ENCODE data around the gene SLC25A10.
"Not testable (repeated sequence)": the region's sequence is repeated elsewhere in the genome, so short reads cannot be mapped to it uniquely, and the experiment has no call there.

The SLC25A10 gene, protein sequence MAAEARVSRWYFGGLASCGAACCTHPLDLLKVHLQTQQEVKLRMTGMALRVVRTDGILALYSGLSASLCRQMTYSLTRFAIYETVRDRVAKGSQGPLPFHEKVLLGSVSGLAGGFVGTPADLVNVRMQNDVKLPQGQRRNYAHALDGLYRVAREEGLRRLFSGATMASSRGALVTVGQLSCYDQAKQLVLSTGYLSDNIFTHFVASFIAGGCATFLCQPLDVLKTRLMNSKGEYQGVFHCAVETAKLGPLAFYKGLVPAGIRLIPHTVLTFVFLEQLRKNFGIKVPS

DNA sequence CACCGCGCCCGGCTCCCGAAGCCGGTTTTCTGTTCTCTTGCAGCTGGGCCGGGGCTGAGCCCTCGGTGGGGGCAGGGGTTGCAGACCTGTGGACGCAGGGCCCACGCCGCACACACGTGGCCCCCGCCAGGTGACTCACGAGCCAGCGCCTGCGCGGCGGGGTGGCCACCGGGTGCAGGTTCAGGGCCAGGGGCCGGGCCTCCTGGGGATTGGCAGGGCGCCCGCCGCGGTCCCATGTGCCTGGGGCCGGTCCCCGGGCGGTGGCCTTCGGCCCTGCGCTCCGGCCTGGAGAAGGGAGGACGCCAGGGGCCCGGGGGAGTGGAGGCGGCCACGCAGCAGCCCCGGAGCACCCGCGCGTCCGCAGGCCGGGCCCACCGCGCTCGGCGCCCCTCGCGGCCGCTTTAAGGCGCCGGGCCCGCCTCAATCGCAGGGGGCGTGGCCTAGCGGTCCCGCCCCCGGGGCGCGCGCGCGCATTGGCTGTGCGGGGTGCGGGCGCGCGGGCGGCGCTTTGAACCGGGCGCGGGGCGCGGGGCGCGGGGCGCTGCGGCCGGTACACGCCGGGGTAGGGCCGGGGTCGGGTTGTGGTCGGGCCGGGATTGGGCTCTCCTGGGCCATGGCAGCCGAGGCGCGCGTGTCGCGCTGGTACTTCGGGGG, at the start of gene SLC25A10:
Gene SLC25A10, plus strand, starts transcription at position 471 of the 654 bp plus-strand sequence. Its CDS starts 143 bp downstream, at position 614.
- FAIRE-seq (no peak), DNase-seq (ENCODE audit: extremely low spot score, insufficient read length, low read depth) (peak; percentile 88)

DNA sequence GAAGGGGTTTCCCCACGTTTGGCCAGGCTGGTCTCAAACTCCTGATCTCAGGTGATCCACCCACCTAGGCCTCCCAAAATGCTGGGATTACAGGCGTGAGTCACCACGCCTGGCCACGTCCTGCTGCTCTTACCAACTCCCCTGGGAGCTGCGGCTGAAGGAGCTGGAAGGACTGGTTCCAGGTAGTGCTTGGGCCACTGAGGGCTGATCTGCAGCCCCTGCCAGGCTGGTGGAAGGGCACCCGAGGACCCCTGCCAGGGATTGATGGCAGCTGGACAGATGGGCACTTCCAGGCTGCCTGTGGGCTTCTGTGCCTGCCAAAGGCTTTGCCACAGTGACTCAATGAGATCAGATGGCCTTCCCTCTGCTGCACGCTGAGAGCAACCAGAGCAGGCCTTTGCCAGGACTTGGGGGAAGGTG, 48.0 kb upstream of the SLC25A10 start:
- no peak for FAIRE-seq

DNA sequence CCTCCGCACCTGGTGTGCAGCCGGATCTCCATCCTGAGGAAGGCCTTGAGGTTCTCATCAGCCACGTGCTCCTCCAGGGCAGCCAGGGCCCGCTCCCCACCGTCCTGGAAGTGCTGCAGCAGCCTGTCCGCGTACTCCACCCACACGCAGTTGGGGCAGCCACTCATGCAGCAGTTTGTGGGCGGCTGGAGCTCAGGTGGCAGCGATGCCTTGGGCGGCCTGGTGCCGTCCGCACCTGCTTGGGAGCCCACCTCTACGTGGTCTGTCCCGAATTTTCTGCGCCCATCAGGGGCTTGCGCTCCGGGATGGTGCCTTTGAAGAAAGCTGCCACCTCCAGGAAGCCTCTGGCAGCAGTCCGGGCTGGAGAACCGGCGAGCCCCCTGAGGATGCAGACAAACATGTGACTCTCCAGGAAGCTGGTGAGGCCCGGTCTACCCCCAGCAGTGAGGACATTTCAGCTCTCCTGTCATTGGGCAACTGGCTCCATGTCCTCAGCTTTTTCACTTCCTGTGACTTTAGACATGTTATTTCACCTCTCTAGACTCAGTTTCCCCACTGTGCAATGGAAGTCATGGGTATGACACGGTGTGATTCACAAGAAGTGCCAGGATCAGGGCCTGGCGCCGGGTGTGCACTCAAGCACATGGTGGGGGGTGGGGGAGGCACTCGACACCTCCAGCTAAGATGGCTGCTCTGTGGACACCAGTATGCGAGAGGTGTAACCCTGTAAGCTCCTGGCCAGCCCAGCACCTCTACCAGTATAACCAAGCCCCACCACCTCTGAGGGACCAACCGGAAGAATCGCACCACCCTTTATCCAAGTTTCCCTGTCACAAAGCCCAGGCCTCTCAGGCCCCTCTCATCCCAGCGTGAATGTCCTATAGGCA, 46.6 kb upstream of the SLC25A10 start:
- DNase-seq (ENCODE audit: extremely low spot score, insufficient read length, low read depth) (no peak), FAIRE-seq (no peak)

More for the DNA sequence above, 48.0 kb upstream of the SLC25A10 start:
- no peak for DNase-seq (ENCODE audit: extremely low spot score, insufficient read length, low read depth)

DNA sequence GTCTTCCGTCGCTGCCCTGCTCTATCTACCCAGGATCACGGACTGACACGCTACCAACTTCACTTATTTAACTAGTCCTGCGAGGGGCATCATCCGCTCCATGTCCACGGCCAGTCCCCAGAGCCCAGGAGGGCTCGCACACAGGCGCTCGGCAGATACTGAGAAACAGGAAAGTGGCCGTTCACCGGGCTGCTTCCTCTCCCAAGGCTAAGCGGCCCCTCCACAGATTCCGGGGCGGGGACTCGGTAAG, 46.1 kb upstream of the SLC25A10 start:
- no peak for DNase-seq (ENCODE audit: extremely low spot score, insufficient read length, low read depth)
- no peak for FAIRE-seq

DNA sequence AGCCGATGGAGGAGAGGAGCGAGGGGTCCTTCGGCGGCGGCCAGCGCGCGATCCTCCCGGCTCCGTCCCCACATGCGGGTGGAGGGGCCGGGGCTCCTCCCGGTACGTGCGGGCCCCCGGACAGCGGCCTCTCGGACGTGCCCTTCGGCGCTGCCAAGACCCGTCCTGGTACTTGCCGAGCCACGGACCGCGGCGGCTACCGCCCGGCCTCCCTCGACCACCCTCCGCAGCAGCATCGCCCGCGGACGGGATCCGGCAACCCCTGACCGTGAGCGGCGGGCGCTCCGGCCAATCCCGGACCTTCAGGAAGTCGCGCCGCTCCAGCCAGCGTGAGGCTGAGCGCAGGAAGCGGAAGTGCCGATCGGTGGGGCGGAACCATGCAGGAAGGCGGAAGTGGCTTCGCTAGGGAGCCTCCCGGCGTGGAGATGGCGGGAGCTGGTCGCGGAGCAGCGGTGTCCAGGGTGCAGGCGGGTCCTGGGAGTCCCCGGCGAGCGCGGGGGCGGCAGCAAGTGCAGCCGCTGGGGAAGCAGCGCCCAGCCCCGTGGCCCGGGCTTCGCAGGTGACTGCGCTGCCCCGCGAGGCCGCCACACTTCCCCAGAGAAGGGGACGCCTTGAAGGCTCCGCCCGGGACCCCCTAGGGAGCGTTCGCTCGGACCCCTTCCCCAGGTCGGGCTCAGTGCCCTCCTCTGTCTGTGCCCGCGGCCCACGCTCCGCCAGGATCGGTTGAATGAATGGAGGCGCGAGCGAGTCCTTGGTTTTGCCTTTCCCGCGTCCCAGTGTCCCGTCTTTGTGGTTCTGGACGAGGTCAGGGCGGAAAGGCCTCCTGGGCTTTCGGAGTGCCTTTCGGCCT, 45.5 kb upstream of the SLC25A10 start, which contains the start of the genes CCDC137 and OXLD1:
Gene CCDC137, plus strand, starts transcription at position 396 of the 850 bp plus-strand sequence. Its CDS starts 30 bp downstream, at position 426.
Gene OXLD1, minus strand, starts transcription at position 264 of the 850 bp plus-strand sequence. Its CDS starts 28 bp downstream, at position 236.
- DNase-seq (ENCODE audit: extremely low spot score, insufficient read length, low read depth) (peak; percentile 97), FAIRE-seq (peak; percentile 95)

DNA sequence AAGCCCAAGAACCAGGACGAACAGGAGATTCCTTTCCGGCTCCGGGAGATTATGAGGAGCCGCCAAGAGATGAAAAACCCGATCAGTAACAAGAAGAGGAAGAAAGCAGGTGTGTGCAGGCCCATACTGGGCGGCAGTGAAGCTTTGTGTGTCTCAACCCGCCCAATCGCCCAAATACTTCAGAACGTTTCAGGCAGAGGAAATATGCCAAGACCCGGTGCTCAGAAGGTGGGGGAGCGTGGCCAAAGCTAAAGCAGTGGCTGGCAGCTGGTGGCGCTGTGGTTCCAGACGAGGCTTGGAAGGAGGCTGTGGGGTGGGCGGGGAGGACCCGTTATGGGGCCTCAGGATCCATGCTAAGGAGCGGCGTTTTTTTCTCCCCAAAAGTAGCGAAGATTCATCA, 44.3 kb upstream of the SLC25A10 start:
- no peak for DNase-seq (ENCODE audit: extremely low spot score, insufficient read length, low read depth)
- no peak for FAIRE-seq

DNA sequence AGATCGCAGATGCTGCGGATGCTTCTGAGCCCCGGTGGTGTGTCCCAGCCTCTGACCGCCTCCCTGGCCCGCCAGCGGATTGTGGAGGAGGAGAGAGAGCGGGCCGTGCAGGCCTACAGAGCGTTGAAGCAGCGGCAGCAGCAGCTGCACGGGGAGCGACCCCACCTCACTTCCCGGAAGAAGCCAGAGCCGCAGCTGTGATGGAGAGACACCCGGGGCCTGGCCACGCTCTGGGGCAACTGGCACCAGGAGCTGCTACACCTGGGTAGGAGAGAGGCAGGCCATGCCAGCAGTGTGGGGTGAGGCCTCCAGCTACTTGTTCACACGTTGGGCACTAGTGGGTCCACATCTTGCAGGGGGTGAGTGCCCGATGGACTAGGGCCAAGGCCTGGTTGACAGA, 39.6 kb upstream of the SLC25A10 start:
- DNase-seq (ENCODE audit: extremely low spot score, insufficient read length, low read depth): no peak
- no peak for FAIRE-seq

DNA sequence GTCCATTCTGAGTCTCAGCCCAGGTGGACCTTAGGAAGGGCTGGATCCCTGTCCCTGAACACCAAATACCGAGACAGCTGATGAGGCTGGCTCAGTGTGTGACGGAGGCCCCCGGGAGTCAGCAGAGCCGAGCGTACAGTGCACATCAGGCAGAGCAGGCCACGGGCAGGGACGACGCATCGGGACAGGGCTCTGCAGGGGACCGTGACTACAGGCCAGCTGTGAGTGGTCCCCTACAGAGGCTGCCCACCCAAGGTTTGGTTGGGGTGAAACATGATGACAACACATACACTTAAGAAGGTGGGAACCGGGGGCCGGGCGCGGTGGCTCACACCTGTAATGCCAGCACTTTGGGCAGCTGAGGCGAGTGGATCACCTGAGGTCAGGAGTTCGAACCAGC, 39.1 kb upstream of the SLC25A10 start:
- no peak for DNase-seq (ENCODE audit: extremely low spot score, insufficient read length, low read depth)
- FAIRE-seq: no peak

DNA sequence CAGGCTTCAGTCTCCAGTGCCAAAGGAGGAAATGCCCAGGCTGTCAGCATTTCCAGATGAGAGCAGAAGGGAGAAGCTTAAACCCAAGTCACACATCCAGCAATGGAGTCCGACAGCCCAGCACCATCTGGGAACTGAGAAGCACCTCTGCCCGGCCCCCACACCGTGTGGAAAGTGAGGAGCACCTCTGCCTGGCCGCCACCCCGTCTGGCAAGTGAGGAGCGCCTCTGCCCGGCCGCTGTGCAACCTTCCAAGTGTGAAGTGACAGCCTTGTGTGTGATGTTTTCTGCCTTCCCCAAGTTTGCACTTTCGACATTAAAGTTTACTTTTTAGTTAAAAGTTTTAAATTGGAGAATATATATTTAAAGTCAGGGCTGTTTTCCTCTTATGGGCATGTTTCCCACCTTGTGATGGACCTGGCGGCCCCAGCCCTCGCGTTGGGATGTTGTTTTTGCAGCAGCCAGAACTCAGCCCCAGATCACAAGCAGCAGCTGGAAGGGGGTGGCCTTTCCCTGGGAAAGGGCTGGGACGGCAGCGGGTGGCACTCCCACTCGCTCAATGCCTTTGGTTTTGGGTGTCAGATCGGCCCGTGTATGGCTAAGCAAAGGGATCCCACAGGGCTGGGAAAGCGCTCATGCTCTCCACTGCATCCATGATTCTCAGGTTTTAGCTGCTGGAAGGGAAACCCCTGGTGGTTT, 38.4 kb upstream of the SLC25A10 start:
- no peak for FAIRE-seq
- no peak for DNase-seq (ENCODE audit: extremely low spot score, insufficient read length, low read depth)

DNA sequence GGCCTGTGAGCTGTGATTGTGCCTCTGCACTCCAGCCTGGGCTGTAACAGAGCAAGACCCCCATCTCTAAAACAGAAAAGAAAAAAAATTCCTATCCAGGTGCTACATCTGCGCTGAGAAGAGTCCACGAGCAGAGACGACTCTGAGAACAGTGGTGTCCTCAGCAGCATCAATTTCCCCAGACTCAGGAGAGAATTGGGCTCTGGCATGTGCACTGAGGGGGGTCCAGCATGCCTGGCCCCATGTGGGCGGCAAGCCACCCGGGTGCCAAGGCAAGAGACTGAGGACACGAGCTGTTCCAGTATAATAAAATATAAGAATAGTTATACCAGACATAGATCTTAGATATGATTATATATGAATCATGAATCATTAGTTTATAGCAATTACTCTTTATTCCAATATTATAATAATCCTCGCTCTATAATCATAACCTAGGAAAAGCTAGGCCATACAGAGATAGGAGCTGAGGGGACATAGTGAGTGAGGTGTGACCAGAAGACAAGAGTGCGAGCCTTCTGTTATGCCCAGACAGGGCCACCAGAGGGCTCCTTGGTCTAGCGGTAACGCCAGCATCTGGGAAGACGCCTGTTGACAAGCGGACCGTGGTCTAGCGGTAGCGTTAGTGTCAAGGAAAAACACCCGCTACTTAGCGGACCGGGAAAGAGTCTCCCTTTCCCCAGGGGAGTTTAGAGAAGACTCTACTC, 36.4 kb upstream of the SLC25A10 start:
- peak; percentile 85 for FAIRE-seq
- not testable (repeated sequence) for DNase-seq (ENCODE audit: extremely low spot score, insufficient read length, low read depth)

DNA sequence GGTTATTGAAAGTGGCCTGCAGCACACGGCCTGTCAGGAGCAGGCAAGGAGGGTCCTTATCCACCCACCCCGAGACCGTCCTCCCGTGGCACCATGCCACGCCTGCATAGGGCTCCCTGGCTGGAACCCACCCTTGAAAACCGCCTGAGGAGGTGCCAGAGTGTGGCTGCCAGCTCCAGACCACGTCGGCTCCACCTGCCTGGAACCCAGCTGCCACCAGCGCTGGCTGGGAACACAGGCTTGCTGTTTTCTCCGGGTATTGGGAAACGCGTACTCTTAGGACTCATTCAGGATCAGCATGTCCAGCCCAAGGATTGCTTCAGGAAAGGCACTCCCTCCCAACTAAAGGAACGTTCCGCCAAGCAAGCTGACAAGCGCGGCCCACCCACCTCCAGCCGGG, 35.2 kb upstream of the SLC25A10 start:
- DNase-seq (ENCODE audit: extremely low spot score, insufficient read length, low read depth): no peak
- FAIRE-seq: no peak

DNA sequence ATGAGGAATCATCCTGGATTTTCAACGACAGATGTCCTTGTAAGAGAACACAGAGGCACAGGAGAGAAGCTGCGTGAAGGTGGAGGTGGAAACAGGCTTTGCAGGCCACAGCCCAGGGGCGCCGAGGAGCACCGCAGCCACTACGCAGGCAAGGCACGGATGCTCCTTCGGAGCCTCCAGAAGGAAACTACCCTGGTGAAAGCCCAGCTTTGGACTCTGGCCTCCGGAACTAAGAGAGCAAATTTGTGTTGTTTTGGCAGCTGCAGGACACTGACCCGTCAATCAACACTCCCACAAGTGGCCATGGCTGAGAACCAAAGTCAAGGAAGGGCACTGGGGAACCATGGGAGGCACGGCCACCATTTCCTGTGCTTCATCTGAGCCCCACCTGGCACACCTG, 31.9 kb upstream of the SLC25A10 start:
- DNase-seq (ENCODE audit: extremely low spot score, insufficient read length, low read depth): no peak
- no peak for FAIRE-seq

DNA sequence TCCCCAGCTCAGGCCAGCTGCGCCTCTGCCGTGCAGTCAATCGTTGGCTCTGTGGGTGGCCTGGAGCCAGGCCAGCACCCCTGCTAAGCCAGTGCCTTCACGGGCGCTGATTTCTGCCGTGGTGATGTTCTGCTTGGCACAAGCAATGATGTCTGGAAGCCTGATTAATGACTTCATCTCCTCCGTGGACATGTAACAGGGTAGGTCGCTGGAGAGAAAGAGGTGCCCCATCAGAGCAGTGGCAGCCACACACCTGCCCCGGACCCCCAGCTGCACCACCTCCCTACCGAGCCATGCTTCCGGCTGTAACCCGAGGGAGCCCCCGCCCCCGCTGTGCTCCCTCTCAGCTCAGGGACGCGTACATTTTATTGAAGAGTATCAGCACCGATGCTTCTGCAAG, 30.4 kb upstream of the SLC25A10 start:
- DNase-seq (ENCODE audit: extremely low spot score, insufficient read length, low read depth) (no peak), FAIRE-seq (no peak)

DNA sequence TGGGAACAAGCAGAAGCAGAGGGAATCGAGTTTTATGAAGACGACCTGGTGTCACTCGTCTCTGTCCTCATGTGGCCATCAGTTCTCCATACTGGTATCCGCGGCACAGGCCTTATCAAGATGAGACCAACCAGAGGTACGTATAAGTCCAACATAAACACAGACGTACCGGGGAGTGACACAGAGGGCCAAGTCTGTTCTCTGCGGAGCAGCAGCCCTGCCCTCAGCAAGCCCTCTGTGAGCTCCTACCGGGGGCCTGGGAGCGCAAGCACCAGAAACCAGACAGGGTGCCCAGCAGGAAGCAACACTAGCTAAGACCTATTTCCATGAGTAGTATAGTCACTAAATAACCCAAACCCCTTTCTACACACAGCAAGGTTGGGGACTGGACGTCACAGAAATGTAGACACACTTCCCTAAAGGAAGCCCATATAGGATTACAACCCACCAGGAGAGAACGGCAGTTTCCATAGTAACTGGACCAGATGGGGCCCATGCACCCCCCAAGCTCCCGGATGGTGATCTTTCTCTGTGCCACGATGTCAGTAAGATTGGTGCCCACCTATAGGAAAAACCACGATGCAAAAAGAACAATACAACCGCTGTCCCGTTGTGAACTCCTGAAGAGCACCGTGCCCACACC, 29.4 kb upstream of the SLC25A10 start:
- DNase-seq (ENCODE audit: extremely low spot score, insufficient read length, low read depth) (no peak), FAIRE-seq (no peak)

DNA sequence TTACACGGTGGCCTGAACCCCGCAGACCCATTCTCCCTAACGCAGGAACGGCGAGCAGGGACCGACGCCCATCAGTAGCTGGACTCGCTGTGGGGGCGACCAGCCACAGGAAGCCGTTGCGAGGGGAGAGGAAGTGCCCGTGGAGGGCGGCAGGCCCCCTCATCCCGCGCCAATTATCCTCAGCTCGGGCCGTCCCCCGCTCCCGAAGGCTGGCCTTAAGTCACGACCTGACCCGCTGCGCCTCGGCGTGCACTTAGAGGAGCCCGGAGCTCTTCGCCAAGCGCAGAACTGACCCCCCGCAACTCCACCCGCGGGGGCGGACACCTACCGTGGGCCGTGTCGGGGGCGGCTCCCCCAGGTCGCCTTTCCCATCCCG, 28.9 kb upstream of the SLC25A10 start:
- DNase-seq (ENCODE audit: extremely low spot score, insufficient read length, low read depth) (no peak), FAIRE-seq (no peak)

DNA sequence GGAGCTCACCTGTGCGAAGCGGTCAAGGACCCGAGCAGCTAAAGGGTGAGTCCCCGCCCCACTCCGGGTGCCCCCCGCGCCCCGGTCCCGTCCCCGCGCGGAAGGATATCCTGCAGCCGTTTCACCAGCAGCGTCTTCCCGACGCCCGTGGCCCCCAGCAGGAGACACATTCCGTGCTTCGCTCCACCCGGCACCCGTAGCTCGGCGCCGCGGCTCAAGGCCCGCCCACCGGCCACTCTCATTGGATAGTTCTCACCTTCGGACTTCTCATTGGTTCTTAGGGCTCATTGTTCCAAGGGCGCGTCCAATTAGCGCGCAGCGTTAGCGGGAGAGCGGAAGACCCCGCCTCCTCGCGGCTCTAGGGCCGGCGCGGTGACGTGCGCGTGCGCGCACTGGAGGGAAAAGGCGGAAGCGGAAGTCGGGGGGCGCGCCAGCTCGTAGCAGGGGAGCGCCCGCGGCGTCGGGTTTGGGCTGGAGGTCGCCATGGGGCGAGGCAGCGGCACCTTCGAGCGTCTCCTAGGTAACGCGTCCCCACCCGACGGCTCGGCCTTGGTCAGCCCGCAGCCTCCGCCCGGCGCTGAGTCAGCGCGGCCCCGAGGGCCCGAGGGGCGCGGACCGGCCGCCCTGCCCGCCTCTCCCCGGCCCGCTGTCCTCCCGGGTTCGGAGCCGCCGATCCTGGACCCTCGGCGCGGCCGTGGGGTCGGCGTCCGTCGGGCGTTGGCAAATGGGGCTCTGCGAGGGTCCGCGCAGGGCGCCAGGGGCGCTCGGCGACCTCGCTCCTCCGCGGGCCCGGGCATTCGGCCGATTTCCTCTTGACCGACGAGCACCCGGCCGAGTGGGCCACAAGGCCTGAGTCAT, 28.3 kb upstream of the SLC25A10 start, which contains the start of the genes ARL16 and HGS:
Gene ARL16, minus strand, starts transcription at position 214 of the 858 bp plus-strand sequence. Its CDS starts 44 bp downstream, at position 170.
Gene HGS, plus strand, starts transcription at position 428 of the 858 bp plus-strand sequence. Its CDS starts 56 bp downstream, at position 484.
- DNase-seq (ENCODE audit: extremely low spot score, insufficient read length, low read depth) (peak; percentile 99), FAIRE-seq (peak; percentile 98)

DNA sequence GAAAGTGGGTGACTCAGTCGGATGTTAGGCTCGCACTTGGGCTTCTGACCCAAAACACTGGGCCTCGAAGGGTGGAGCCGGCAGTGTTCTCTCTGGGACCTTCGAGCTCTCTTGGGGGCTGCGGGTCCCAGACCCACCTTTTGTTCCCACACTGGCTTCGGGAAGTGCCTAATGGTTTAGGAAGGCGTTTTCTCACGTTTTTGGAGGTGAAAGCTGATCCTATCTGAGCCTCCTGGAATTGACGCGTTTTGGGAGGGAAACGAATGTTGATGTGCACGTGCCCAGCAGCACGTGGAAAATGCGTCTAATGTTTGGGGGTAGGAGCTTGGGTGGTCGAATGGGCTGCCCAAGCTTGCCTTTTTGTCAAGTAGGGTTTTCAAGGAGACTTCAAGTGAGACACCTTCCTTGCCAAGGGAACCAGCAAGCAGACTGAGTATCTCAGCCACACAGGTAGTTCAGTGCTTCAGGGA, 27.6 kb upstream of the SLC25A10 start:
- DNase-seq (ENCODE audit: extremely low spot score, insufficient read length, low read depth): no peak
- no peak for FAIRE-seq
